Keratinocyte (primary cell): ENCODE measurements around the gene PPRC1. TPM values are rescaled to one million over a fixed set of nuclear protein-coding genes. Genes with fewer than 3 reads are reported as not detected.

Experiments
- DNase-seq: peaks from one replicate; pipeline ENCODE4 v3.0.0-alpha.2; 2011; ENCODE audit warnings: low read depth, missing footprints, low spot score
- FAIRE-seq: peaks from 2 replicates; lab custom pipeline; 2011; peaks lifted over from hg19 to GRCh38; lab: Jason Lieb, UNC
- H2AFZ ChIP-seq: 2 replicates; pipeline ENCODE4 v1.6.0; 2012; ENCODE audit warnings: low read length, control low read depth, inconsistent platforms; ENCODE audit not compliant: control insufficient read depth
- H3K27ac ChIP-seq: 2 replicates; pipeline ENCODE4 v1.5.1; 2011; ENCODE audit warnings: low read length; ENCODE audit not compliant: control insufficient read depth, insufficient read depth
- H3K27me3 ChIP-seq: 3 replicates; pipeline ENCODE4 v1.6.0; 2011; ENCODE audit warnings: low read length; ENCODE audit not compliant: control insufficient read depth, insufficient read depth; ENCODE audit errors: extremely low read depth
- H3K36me3 ChIP-seq, 2 experiments: 2 replicates in 1 of 2; 3 replicates in 1 of 2; pipeline ENCODE4 v1.5.1; 2011; ENCODE audit warnings: low read length in 2 of 2, mild to moderate bottlenecking in 1 of 2; ENCODE audit not compliant: control insufficient read depth in 2 of 2, insufficient read depth in 2 of 2; ENCODE audit errors: extremely low read depth in 1 of 2
- H3K4me1 ChIP-seq: 3 replicates; pipeline ENCODE4 v1.5.1; 2011; ENCODE audit warnings: low read length; ENCODE audit not compliant: control insufficient read depth, insufficient read depth; ENCODE audit errors: extremely low read depth
- H3K4me2 ChIP-seq: 3 replicates; pipeline ENCODE4 v1.6.0; 2011; ENCODE audit warnings: low read depth, low read length; ENCODE audit not compliant: control insufficient read depth, insufficient read depth; ENCODE audit errors: extremely low read depth
- H3K4me3 ChIP-seq, 3 experiments: fragments of 200-600 bp in 1 of 3; sonication (generic) in 1 of 3; 2 replicates in 2 of 3; 3 replicates in 1 of 3; pipeline ENCODE4 v1.5.1; 2011 to 2016; ENCODE audit warnings: low read length in 3 of 3, mild to moderate bottlenecking in 3 of 3, control low read depth in 2 of 3, inconsistent platforms in 1 of 3, low read depth in 1 of 3, mixed read lengths in 1 of 3, mixed run types in 1 of 3, moderate library complexity in 1 of 3; ENCODE audit not compliant: control insufficient read depth in 2 of 3, insufficient read depth in 2 of 3; ENCODE audit errors: extremely low read depth in 1 of 3
- H3K79me2 ChIP-seq: 2 replicates; pipeline ENCODE4 v1.6.0; 2012; ENCODE audit warnings: low read length; ENCODE audit not compliant: control insufficient read depth, insufficient read depth
- H3K9ac ChIP-seq: 3 replicates; pipeline ENCODE4 v1.6.0; 2011; ENCODE audit warnings: low read length; ENCODE audit not compliant: control insufficient read depth, insufficient read depth; ENCODE audit errors: extremely low read depth
- H3K9me1 ChIP-seq: 3 replicates; pipeline ENCODE4 v1.6.0; 2011; ENCODE audit warnings: low read length; ENCODE audit not compliant: control insufficient read depth, insufficient read depth; ENCODE audit errors: extremely low read depth
- H3K9me3 ChIP-seq: 2 replicates; pipeline ENCODE4 v1.5.1; 2012; ENCODE audit warnings: low read depth, low read length; ENCODE audit not compliant: control insufficient read depth
- H4K20me1 ChIP-seq: 3 replicates; pipeline ENCODE4 v1.6.0; 2011; ENCODE audit warnings: low read length; ENCODE audit not compliant: control insufficient read depth, insufficient read depth; ENCODE audit errors: extremely low read depth
- CTCF ChIP-seq, 3 experiments: IDR thresholded peaks in 1 of 3; conservative IDR thresholded peaks in 1 of 3; optimal IDR thresholded peaks in 1 of 3; 2 replicates in 2 of 3; 3 replicates in 1 of 3; pipeline versions ENCODE3 to v1.5.1; 2011; ENCODE audit warnings: low read length in 3 of 3, mild to moderate bottlenecking in 3 of 3, moderate library complexity in 2 of 3, control low read depth in 1 of 3, inconsistent platforms in 1 of 3; ENCODE audit not compliant: insufficient read depth in 2 of 3; ENCODE audit errors: extremely low read depth in 1 of 3
- EZH2 ChIP-seq: IDR thresholded peaks from one replicate; pipeline ENCODE4 v1.6.1; 2012; ENCODE audit warnings: inconsistent platforms, mild to moderate bottlenecking, low read length, moderate library complexity
- dilution Hi-C: fragments of 300-500 bp; cut with MboI; formaldehyde crosslinking; loops from one replicate; pipeline ENCODE4 v1.7.0; 2020; ENCODE audit warnings: low sequenced_read_pairs; ENCODE audit not compliant: extremely low pct_ligation_motif_present
- polyA plus RNA-seq, 5 experiments: library from polyadenylated mRNA; depleted of rRNA in 3 of 5; stranded (reverse) in 3 of 5; stranded (forward) in 1 of 5; unstranded in 1 of 5; fragments of >200 nt; gene quantifications; 1 replicate in 1 of 5; 2 replicates in 3 of 5; 3 replicates in 1 of 5; pipeline versions ENCODE4 v1.2.1 to v1.2.3, GENCODE V29; 2011 to 2012; ENCODE audit warnings: missing spikeins in 2 of 5, low read depth in 1 of 5, low replicate concordance in 1 of 5

Gene PPRC1
- polyA plus RNA-seq, 1 donor (not counting 4 experiments of a cell fraction or from before 2014, with no cell fraction given), result 17.9 TPM

- Histone ChIP-seq H3K9me1 (no peaks in the 10 kb centered on the region), H3K9me3 (no peaks in the 10 kb centered on the region), H3K27me3 (no peaks in the 10 kb centered on the region), H3K79me2 (peaks cover 40% of the 10 kb centered on the region), H3K27ac (peak within 1 kb of the TSS; percentile 67), H3K4me1 (peaks cover 50% of the 10 kb centered on the region), H3K36me3 (no peaks in the 10 kb centered on the region), H3K4me2 (peak within 1 kb of the TSS; percentile 95), H3K4me3 (peak within 1 kb of the TSS; percentile 75 to 86 (median 84)), H2AFZ (peak within 1 kb of the TSS; percentile 85), H4K20me1 (no peaks in the 10 kb centered on the region), H3K9ac (peak within 1 kb of the TSS; percentile 88)
- dilution Hi-C loops, result no loop called here
- TF ChIP-seq EZH2, result no peak
- TF ChIP-seq CTCF (optimal IDR thresholded peaks at IDR 0.05 in 1 of 3, IDR thresholded peaks at IDR 0.05 in 1 of 3, conservative IDR thresholded peaks at IDR 0.05 in 1 of 3; ENCODE audit: extremely low read depth in 1 of 3, insufficient read depth in 2 of 3, low read length in 3 of 3), result peak in 2 of 3 experiments; percentile 31 to 36
- DNase-seq, result no peak
- no peak for FAIRE-seq
These were observed 12.5 kb upstream of the PPRC1 start, which contains the start of gene LDB1 for GRCh38 chr10:102120142-102120990. Gene LDB1, minus strand, starts transcription at chr10:102120368. Its CDS starts 258 bp downstream, at chr10:102120110.

GRCh38 chr10:102120991-102121738, 11.7 kb upstream of the PPRC1 start:
- TF ChIP-seq CTCF (optimal IDR thresholded peaks at IDR 0.05 in 1 of 3, IDR thresholded peaks at IDR 0.05 in 1 of 3, conservative IDR thresholded peaks at IDR 0.05 in 1 of 3; ENCODE audit: extremely low read depth in 1 of 3, insufficient read depth in 2 of 3, low read length in 3 of 3), result no peak
- no peak for TF ChIP-seq EZH2

More at GRCh38 chr10:102120991-102121738, 11.7 kb upstream of the PPRC1 start:
- no peak overlapping the region for H3K27ac ChIP-seq
- DNase-seq (no peak), FAIRE-seq (peak; percentile 23)
- H4K20me1 ChIP-seq, result no peaks in the 10 kb centered on the region
- H3K4me2 ChIP-seq, result peak overlapping the region; percentile 95
- no peaks in the 10 kb centered on the region for H3K27me3 ChIP-seq
- H3K36me3 ChIP-seq, result no peaks in the 10 kb centered on the region
- dilution Hi-C loops, result no loop called here
- no peaks in the 10 kb centered on the region for H3K9me1 ChIP-seq
- no peaks in the 10 kb centered on the region for H3K9me3 ChIP-seq
- peaks cover 32% of the 10 kb centered on the region for H3K79me2 ChIP-seq
- H3K4me1 ChIP-seq, result peaks cover 42% of the 10 kb centered on the region
- peak overlapping the region; percentile 88 for H3K9ac ChIP-seq
- H3K4me3 ChIP-seq, result peak overlapping the region; percentile 72 to 86 (median 82)
- H2AFZ ChIP-seq, result peak overlapping the region; percentile 85
